Measurements from ENCODE around the gene PCDHGA5.
"Not testable (repeated sequence)": the region's sequence is repeated elsewhere in the genome, so short reads cannot be mapped to it uniquely, and the experiment has no call there.

Gene PCDHGA5

DNA sequence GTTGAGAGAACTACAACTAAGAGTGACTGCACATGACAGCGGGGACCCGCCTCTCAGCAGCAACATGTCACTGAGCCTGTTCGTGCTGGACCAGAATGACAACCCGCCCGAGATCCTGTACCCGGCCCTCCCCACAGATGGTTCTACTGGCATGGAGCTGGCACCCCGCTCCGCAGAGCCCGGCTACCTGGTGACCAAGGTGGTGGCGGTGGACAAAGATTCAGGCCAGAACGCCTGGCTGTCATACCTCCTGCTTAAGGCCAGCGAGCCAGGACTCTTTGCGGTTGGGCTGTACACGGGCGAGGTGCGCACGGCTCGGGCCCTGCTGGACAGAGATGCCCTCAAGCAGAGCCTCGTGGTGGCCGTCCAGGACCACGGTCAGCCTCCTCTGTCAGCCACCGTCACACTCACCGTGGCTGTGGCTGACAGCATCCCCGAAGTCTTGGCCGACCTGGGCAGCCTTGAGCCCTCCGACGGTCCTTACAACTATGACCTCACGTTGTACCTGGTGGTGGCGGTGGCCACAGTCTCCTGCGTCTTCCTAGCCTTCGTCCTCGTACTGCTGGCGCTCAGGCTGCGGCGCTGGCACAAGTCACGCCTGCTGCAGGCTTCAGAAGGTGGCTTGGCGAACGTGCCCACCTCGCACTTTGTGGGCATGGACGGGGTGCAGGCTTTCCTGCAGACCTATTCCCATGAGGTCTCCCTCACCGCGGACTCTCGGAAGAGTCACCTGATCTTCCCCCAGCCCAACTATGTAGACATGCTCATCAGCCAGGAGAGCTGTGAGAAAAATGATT is 20.7 kb downstream of the PCDHGA5 start:
- Histone ChIP-seq H3K27ac (ENCODE audit: low read length) (no peak overlapping the region), H3K79me2 (ENCODE audit: low read length) (no peaks in the 10 kb centered on the region), H4K20me1 (ENCODE audit: insufficient read depth, low read length) (no peaks in the 10 kb centered on the region), H3K27me3 (ENCODE audit: low read depth, low read length) (no peaks in the 10 kb centered on the region), H3K36me3 (replicated peaks; ENCODE audit: low read depth, low read length) (no peaks in the 10 kb centered on the region), H3K9me3 (ENCODE audit: insufficient read depth, low read length) (no peaks in the 10 kb centered on the region), H3K4me1 (ENCODE audit: low read length) (no peaks in the 10 kb centered on the region), H3K4me3 (ENCODE audit: low read length) (no peak overlapping the region), H3K9ac (ENCODE audit: low read length) (no peak overlapping the region), H2AFZ (ENCODE audit: low read depth, low read length) (no peak overlapping the region), H3K4me2 (ENCODE audit: low read length) (no peak overlapping the region)
- no peak for TF ChIP-seq EZH2phosphoT487 (IDR thresholded peaks at IDR 0.05; ENCODE audit: low read depth)
- TF ChIP-seq, protein P1, sequence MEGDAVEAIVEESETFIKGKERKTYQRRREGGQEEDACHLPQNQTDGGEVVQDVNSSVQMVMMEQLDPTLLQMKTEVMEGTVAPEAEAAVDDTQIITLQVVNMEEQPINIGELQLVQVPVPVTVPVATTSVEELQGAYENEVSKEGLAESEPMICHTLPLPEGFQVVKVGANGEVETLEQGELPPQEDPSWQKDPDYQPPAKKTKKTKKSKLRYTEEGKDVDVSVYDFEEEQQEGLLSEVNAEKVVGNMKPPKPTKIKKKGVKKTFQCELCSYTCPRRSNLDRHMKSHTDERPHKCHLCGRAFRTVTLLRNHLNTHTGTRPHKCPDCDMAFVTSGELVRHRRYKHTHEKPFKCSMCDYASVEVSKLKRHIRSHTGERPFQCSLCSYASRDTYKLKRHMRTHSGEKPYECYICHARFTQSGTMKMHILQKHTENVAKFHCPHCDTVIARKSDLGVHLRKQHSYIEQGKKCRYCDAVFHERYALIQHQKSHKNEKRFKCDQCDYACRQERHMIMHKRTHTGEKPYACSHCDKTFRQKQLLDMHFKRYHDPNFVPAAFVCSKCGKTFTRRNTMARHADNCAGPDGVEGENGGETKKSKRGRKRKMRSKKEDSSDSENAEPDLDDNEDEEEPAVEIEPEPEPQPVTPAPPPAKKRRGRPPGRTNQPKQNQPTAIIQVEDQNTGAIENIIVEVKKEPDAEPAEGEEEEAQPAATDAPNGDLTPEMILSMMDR (IDR thresholded peaks at IDR 0.05; ENCODE audit: low read depth, low read length) = no peak

DNA sequence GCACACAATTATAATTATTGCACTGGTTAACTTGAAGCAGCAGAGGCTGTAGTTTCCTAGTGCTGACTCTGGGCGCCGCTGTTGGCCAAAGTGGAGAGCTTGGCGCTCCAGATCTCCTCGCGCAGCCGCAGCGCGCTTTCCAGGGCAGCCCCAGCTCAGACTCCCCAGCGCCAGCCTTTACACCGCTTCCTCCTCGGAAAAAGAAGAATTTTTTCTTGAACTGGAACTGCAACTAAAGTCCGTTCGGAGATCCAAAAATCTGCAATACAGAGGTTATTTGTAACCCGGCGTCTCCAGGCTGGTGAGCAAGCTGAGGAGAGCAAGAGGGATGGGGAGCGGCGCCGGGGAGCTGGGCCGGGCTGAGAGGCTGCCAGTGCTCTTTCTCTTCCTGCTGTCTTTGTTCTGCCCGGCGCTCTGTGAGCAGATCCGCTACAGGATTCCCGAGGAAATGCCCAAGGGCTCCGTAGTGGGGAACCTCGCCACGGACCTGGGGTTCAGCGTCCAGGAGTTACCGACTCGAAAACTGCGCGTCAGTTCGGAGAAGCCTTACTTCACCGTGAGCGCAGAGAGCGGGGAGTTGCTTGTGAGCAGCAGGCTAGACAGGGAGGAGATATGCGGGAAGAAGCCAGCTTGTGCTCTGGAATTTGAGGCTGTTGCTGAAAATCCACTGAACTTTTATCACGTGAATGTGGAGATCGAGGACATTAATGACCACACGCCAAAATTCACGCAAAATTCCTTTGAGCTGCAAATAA is 23.8 kb downstream of the PCDHGA5 start, which contains the start of gene PCDHGB4:
Gene PCDHGB4, plus strand, starts transcription at position 142 of the 755 bp plus-strand sequence. Its CDS starts 187 bp downstream, at position 329.
- not testable (repeated sequence) for H4K20me1 ChIP-seq (ENCODE audit: insufficient read depth, low read length); H2AFZ ChIP-seq (ENCODE audit: low read depth, low read length); H3K36me3 ChIP-seq (replicated peaks; ENCODE audit: low read depth, low read length); H3K9ac ChIP-seq (ENCODE audit: low read length); H3K4me2 ChIP-seq (ENCODE audit: low read length); H3K27ac ChIP-seq (ENCODE audit: low read length); H3K9me3 ChIP-seq (ENCODE audit: insufficient read depth, low read length); H3K79me2 ChIP-seq (ENCODE audit: low read length); H3K4me1 ChIP-seq (ENCODE audit: low read length); H3K27me3 ChIP-seq (ENCODE audit: low read depth, low read length); H3K4me3 ChIP-seq (ENCODE audit: low read length)

DNA sequence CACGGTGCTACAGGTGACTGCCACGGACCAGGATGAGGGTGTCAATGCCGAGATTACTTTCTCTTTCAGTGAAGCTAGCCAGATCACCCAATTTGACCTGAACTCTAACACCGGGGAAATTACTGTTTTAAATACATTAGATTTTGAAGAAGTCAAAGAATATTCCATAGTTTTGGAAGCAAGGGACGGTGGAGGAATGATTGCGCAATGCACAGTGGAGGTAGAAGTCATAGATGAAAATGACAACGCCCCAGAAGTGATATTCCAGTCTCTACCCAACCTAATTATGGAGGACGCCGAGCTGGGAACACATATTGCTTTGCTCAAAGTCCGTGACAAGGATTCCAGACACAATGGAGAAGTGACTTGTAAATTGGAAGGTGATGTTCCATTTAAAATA is 24.7 kb downstream of the PCDHGA5 start:
- Histone ChIP-seq H3K9ac (ENCODE audit: low read length) (no peak overlapping the region), H2AFZ (ENCODE audit: low read depth, low read length) (no peak overlapping the region), H3K27me3 (ENCODE audit: low read depth, low read length) (no peaks in the 10 kb centered on the region), H3K4me1 (ENCODE audit: low read length) (no peaks in the 10 kb centered on the region), H3K9me3 (ENCODE audit: insufficient read depth, low read length) (no peaks in the 10 kb centered on the region), H4K20me1 (ENCODE audit: insufficient read depth, low read length) (no peaks in the 10 kb centered on the region), H3K4me2 (ENCODE audit: low read length) (no peak overlapping the region), H3K27ac (ENCODE audit: low read length) (no peak overlapping the region), H3K4me3 (ENCODE audit: low read length) (no peak overlapping the region), H3K79me2 (ENCODE audit: low read length) (no peaks in the 10 kb centered on the region), H3K36me3 (replicated peaks; ENCODE audit: low read depth, low read length) (no peaks in the 10 kb centered on the region)
- TF ChIP-seq, protein P1 (IDR thresholded peaks at IDR 0.05; ENCODE audit: low read depth, low read length) = no peak
- no peak for TF ChIP-seq EZH2phosphoT487 (IDR thresholded peaks at IDR 0.05; ENCODE audit: low read depth)

DNA sequence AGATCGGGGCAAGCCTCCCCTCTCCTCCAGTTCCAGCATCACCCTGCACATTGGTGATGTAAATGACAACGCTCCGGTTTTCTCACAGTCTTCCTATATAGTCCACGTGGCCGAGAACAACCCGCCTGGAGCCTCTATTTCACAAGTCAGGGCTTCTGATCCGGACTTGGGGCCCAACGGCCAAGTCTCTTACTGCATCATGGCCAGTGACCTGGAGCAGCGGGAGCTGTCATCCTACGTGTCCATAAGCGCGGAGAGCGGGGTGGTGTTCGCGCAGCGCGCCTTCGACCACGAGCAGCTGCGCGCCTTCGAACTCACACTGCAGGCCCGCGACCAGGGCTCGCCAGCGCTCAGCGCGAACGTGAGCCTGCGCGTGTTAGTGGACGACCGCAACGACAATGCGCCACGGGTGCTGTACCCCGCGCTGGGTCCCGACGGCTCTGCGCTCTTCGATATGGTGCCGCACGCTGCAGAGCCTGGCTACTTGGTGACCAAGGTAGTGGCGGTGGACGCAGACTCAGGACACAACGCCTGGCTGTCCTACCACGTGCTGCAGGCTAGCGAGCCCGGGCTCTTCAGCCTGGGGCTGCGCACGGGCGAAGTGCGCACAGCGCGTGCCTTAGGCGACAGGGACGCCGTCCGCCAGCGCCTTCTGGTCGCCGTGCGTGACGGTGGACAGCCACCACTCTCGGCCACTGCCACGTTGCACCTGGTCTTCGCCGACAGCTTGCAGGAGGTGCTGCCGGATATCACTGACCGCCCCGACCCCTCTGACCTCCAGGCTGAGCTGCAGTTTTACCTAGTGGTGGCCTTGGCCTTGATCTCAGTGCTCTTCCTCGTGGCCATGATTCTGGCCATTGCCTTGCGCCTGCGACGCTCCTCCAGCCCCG is 25.4 kb downstream of the PCDHGA5 start:
- Histone ChIP-seq H3K27ac (ENCODE audit: low read length) (no peak overlapping the region), H3K27me3 (ENCODE audit: low read depth, low read length) (no peaks in the 10 kb centered on the region), H3K79me2 (ENCODE audit: low read length) (no peaks in the 10 kb centered on the region), H3K36me3 (replicated peaks; ENCODE audit: low read depth, low read length) (no peaks in the 10 kb centered on the region), H3K9me3 (ENCODE audit: insufficient read depth, low read length) (no peaks in the 10 kb centered on the region), H2AFZ (ENCODE audit: low read depth, low read length) (no peak overlapping the region), H3K4me3 (ENCODE audit: low read length) (no peak overlapping the region), H3K4me1 (ENCODE audit: low read length) (no peaks in the 10 kb centered on the region), H3K9ac (ENCODE audit: low read length) (no peak overlapping the region), H4K20me1 (ENCODE audit: insufficient read depth, low read length) (no peaks in the 10 kb centered on the region), H3K4me2 (ENCODE audit: low read length) (no peak overlapping the region)
- TF ChIP-seq, protein P1 (IDR thresholded peaks at IDR 0.05; ENCODE audit: low read depth, low read length) = no peak
- TF ChIP-seq EZH2phosphoT487 (IDR thresholded peaks at IDR 0.05; ENCODE audit: low read depth) = no peak

Measured in OCI-LY3 (cell line).